M059J (cell line): ENCODE data around the gene EEPD1. TPM values are rescaled to one million over a fixed set of nuclear protein-coding genes. Genes with fewer than 3 reads are reported as not detected.
A peak's percentile ranks its signal among the peaks of the same experiment; 100 is the strongest.

Experiments used
- DNase-seq: peaks from one replicate; pipeline ENCODE4 v3.0.0-alpha.2; 2012; ENCODE audit warnings: low read depth
- total RNA-seq: library from RNA; depleted of rRNA; stranded (reverse); fragments of >200 nt; shearing (Covaris generic); gene quantifications from 2 replicates; pipeline ENCODE4 v1.2.3, GENCODE V29; 2014

The EEPD1 gene
- total RNA-seq, 1 experiment from 2014 or later: 12.3 TPM

DNA sequence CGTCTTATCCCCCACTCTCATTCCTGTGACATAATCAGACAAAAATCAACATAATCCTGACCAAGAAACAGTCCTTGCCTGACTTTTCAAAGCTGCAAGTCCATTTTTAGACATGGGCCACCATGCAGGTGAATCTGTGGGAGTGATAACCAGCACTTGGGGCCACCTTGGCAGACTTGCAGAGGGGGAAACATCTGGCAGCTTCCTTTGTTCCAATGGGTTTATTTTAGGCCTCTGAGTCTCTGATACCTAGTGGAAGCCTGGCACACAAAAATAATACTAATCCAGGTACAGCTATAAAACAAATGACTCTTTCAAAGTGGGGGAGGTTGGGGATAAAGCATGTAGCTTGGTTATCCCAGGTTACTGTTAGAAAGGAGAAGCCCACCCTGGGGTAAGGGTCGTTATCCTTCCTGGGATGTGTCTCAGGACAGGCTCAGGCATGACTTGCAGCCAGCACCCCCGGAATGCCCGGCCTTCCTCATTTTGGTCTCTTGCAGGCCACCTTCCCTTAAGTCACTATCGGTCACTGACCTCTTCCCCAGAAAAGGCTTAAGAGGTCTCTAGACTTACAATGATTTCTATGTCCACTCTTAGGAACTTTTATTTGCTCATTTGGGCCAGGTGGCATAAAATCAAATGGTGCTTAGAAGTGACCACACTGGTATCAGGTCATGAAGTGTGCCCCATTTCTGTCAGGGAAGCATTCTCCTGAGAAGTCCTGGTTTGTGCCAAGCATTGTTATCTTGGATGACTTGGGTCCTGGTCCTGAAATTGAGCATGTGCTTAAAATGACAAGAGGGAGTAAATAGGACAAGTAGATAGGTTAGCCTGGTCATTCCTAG lies 37.6 kb downstream of the EEPD1 start:
- DNase-seq: no peak

DNA sequence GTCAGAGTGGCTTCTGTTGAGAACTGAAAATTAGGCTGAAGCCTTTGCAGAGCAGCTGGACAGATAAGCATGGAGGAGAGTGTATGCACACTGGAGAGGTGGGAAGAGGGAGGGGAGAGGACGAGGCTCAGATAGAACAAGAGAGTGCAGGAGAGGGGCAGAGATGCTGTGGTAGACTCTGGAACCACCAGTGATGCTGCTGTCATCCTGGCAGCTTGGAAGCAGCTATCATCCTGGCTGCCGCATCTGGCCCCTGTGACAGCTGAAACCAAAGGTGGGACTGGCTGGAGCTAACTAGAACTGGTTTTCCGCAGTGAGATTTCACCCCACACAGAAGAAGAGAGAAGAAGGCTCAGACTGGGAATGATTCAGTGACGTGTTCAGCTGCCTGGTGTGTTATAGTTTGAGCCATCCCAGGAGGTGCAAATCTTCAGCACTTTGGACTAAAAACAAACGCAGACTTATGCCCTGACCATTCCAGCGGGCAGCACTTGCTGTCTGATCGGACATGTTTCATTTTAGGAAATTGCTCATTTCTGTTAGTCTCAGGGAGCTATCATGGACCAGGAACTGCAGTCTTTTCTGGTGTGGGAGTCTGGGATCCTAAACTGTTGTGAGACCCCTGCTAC lies 38.4 kb downstream of the EEPD1 start:
- DNase-seq: no peak

DNA sequence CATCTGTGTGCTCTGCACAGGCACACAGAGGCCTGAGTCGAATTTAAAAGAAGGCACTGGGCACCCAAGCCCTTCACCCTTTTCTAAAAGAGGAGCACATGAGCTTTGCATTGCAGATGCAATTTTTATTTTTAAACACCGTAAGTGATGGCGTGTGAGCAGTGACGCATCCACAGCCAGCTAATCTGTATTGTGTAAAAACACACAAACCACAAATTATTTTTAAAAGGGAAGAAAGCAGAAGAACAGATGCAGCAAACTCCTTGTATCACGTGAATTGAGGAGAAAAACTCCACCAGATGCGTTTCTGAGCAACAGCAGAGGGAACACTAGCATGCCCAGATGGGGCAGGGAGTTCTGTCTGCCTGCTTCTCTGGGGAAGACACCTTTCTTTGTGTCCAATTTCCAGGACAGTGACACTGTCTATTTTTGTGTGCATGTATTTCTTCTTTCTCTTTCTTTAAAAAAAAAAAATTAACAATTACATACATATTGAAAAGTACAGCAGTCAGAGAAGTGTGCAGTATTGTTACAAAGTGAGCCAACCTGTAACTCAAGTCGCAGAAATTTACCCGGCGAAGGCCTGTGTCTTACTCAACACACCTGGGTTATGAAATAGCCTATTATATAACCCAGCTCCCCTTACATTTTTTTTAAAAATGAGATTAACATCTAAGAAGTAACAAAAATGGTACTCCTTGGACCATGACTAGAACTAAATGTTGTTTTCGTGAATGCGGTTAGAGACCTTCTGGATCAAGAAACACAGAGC lies 39.2 kb downstream of the EEPD1 start:
- DNase-seq: peak; percentile 83

DNA sequence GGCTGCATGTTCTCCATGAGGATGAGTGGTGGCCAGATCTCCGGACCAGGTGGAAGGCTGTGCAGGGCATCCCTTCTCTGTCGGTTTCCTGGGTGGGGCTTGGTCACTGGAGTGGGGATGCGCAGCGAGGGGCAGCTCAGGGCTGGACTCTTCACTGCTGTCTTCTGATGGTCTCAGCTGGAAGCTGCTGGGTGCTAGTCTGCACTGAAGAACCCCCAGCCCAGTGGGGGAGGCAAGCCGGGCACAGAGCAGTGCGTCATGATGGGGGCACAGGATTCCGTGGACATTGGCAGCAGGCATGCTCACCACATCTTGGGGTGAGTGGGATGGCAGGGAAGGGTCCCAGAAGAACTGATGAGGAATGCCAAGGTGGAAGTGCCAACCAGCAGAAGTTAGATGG lies 39.8 kb downstream of the EEPD1 start:
- no peak for DNase-seq

DNA sequence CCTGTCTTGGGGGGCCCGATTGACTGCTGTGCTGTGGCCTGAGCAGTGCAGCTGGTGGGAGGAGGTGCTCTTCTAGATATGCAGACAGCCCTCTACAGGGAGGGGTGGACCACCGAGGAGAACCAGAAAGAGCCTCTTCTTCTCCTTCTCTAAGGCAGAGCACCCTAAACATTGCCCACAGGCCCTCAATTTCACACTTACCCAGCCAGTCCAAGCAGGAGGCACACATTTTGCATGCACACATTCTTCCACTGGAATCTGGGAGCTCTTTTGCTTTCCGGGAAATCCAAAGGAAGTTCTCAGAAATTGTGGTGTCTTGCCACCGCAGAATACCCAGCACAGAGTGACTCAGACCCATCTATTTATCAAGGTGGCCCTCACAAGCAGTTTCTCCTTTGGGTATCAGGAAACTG lies 45.8 kb downstream of the EEPD1 start:
- peak; percentile 91 for DNase-seq

DNA sequence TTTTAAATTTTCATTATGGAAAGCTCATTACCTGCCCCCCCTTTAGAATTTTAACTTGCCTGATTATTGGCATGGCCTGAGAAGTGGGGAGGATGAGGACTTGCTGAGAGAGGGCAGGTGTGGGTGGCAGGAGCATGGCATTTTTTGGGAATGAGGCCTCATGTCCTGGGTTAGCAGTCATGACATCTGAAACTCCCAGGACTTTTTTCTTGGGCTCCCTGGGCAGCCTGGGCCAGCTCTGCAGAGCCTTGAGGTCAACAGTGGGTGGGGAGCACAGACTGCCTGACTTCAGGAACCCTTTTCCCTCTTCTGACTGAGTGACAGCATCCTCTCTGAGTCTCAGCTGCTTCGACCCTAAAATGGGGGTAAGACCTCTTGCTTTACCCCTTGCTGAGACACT lies 46.3 kb downstream of the EEPD1 start:
- no peak for DNase-seq

DNA sequence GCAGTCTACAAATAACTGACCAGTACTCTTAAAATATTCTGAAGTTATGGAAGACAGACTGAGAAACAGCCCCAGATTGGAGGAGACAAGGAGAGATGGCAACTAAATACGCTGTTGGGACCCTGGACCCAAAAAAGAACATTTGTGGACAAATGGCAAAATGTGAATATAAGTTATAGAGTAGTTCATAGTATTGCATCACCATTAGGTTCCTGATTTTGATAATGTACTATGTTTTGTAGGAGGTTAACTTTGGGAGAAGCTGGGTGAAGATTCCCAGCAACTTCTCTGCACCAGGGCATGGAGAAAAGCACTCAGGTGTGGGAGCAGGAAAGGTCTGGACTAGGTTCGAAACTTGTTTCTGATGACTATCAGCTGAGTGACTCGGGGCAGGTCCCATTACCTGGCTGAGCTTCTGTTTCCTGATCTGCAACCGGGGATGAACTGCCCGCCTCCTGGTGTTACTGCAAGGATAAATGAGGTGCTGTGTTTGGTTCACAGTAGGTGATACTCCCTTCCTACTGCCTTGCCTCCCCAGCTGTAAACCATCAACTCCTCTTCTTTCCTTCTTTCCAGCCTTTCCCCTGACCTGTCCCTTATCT lies 48.2 kb downstream of the EEPD1 start:
- no peak for DNase-seq

DNA sequence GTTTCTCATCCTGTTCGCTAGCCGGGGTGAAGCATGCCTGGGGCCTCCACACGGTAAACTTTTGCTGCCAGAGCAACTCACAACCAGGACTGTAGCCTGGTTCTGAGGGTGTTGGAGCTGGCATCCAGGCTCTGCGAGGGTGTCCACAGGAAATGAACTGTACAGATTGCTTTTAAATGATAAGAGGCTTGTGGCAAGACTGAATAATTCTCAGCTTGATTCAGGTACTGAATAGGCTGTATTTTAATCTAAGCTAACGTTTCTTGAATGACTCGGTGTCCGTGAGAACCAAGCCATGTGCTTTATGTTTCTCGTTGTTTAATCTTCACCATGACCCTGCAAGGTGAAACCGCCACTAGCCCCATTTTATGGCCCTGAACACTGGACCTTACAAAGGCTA lies 49.3 kb downstream of the EEPD1 start:
- DNase-seq: peak; percentile 89

DNA sequence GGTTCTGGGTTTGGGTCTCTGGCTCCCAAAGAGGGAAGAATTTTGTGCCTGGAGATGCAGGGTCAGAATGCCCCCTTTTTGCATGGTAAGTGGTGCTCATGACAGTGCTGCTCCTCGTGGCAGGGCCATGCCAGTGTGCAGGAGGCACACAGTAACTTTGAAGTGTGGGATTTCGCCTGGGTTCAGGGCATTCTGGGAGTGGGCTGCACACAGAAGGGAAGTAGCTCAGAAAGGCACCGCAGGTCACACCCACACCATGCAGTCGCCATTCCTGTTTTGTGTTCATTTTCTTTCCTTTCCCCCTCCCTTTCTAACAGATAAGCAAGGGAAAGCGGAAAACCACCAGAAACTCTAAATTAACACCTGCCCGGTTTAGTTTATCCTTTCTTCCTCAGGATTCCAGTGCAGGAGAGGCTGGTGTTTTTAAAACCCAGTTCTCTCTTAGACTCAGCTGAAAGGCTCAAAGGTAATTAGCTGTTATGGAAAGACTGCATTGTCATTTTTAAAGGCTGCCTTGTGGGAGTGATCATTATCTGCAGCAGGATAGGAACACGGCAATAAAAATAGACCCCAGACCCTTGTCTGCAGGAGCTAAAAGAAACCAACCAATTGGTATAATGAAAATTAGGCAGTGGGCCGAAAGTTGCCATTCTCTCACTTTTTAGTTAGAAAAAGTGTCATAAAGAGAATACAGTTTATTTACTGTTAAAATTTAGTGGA lies 50.2 kb downstream of the EEPD1 start:
- DNase-seq: no peak

DNA sequence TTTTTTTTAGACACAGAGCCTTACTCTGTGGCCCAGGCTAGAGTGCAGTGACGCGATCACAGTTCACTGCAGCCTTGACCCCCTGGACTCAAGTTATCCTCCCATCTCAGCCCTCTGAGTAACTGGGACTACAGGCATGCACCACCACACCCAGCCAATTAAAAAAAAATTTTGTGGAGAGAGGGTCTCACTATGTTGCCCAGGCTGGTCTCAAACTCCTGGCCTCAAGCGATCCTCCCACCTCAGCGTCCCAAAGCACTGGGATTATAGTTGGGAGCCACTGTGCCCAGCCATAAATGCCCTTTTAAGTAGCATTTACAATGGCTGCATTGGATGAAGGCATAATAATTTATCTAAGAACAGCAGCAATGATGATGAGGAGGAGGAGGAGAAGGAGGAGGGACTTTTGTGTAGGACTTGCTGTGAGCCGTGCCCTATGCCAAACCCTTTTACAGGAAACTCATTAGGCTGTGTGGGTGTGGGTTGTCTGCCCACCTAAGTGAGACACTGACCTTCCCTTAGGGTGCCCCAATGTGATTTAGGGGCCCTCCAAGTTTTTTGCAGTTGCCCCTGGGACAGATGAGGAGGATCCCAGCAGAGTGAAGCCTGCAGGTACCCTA lies 51.1 kb downstream of the EEPD1 start:
- no peak for DNase-seq

DNA sequence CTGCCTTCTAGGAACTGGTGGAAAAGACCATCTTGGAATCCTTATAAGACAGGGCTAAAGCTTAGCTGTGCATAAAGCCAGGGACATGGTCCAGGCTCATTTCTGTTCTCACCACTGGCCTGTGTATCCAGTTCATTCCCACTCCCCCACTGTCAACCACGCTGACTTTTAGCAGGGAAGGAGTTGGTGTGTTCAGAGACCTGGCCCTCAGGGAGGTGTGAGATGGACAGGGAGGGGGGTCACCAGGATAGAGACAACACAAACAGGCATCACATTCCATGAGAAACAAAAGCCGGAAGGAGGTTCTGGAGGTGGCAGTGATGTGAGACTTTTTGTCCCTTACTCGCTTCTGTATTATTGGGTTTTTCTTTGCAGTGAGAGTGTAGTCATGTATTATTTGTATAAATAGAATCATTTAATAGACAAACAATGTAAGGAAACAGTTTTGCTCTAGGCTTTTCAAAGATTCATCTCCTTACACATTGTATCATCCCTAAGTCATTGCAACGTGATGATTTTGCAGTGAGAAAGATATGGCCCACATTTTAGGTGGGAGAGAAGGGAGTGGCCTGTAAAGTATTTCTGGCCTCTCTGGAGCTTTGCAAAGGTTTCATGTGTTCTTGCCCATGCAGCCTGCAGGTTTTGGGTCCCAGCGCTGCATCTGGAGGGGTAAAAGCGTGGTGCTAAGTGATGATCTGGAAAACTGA lies 52.0 kb downstream of the EEPD1 start:
- DNase-seq: no peak

DNA sequence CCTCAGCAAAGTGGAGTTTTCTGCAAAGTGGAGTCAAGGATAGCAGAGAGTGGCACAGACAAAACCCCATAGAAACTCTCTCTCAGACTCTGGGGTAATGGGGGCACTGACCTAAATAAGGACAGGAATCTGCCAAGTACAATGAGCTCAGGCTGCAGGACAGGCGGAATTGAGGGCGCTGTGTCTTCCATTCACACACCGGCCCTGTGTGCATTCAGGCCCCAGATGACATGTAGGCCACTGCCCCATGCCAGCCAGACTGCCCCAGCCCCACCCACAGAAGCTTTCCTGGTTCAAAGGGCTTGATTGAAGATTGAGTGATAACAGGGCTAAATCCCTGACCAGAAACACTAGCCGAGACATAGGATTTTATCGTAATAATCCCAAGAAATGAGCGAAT lies 52.7 kb downstream of the EEPD1 start:
- no peak for DNase-seq

DNA sequence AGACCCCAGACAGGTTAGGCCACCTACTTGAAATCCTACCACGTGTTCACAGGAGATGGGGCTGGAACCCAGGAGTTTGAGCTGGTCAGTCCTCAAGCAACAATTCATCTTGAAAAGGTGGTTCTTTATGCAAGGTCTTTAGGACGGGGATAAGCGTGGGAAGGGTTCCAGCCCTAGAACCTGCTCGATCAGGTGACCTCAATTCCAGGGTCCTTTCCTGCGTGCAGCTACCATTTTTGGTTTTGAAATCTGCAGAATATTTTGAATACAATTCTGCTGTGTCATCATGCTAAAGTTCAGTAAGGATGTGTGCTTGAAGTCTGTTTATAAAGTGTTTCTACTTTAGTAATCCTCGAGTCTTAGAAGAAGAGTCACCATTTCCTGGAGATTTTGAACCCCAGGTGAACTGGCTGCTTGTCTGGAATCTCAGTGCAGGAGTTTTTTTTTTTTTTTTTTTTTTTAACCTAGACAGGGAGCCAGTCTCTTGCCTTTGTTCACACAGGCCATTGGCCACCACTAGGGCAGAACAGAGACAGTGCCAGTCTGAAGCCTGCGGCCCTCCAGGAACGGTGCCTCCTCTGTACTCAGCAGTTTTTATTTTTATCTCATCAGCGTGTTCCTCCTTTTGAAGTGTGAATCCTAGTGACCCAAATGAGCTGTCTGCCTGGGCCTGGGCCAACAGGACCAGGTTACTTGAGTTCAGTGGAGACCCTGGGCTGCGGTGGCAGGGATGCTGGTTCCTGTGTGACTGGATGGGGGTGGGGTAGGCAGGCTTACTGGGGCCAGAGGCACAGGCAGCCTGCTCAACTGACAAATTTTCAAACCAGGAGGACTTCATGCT lies 54.6 kb downstream of the EEPD1 start:
- DNase-seq: peak; percentile 96

DNA sequence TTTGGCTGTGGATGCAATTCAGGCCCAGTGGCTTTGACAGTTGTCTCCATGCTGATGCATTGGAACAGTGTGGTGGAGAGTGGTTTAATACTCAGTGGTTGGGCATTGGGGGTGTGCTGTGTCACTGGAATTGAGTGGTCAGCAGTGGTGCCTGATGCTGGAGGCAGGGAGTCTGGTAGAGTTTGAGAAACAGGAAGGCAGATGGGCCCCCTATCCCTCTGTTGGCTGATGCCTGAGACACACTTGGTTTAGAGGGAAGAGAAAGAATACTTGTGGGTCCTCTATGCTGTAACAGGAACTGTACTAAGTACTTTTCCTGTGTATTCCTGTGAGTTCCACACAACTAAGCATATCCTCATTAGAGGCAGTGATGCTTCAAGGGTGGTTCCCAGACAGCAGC lies 55.4 kb downstream of the EEPD1 start:
- peak; percentile 62 for DNase-seq

DNA sequence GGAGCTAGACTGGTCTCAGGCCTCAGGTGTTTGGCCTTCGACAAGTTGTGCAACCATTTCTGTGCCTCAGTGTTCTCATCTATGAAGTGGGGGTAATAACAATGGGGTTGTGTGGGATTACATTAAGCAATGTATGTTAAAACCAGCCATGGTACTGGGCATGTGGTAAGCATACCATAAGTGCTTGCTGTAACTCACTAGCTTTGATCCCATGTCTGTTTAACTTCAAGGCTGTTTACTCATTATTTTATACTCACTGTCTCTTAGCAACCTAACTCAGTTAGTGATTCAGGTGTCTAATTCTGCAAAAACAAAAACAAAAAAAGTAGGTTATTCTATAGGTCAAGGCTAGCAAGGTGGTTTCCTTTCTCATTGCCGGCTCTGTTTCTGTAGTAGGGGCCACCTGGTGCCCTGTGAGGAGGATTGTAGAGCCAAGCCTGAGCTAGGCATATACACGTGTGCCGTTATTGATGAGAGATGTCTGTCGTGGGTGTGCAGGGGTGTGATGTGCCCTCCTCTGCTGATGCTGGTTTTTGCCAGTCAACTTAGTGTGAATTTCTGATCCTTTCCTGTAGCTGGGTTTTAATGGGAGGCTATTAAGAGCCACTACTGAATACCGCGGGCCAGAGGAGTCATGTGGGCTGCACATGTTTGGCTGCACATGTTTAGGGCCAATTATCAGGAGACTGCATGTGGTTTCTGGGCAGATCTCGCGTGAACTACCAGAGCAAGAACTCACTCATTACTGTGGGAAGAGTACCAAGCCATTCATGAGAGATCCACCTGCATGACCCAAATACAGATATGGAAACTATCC lies 56.2 kb downstream of the EEPD1 start:
- peak; percentile 38 for DNase-seq

DNA sequence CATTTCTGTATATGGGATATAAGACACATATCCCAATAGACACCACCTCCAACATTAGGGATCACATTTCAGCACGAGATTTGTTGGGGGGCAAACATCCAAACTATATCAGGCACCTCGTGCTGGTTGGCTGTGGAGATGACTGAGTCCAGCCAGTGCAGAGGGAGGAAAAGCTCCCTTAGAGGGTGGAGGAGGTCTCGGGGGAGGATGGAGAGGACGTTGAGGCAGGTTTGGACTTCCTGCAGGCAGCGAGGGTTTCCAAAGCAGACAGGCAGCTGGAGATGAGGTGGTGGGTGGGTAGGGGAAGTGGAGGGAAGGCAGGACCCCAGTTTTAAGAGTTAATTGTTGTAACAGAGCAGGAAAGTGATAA lies 56.7 kb downstream of the EEPD1 start:
- DNase-seq: no peak

DNA sequence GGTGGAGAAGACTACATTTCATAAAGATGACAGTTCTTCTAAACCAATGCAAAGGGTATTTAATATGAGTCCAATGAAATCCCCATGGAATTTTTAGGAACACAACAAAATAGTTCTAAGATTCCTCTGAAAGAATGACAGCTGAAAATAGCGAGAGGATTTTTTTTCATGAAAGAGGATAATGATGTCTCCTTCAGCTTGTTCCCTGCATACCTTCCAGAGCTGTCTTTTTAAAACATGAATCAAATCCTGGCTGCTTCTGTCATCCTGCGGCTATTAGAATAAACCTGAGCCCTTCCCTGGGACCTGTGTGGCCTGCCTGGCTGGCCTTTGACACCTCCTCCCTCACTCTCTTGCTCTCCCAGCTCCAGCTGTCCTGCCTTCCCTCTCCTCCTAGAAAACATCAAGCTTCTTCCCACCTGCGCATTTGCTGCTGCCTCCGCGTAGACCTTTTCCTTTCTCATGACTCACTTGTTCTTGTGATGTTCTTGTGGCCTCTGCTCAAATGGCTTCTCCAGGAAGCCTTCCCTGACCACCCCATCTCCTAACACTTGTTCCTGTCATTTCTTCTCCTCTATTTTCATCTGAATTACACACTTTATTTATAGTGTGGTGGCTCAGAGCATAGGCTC lies 57.4 kb downstream of the EEPD1 start:
- no peak for DNase-seq
